Measurements from ENCODE around the gene ENPP7.

The ENPP7 gene

GRCh38 chr17:79695293-79695790 is 35.4 kb upstream of the ENPP7 start:
- TF ChIP-seq EGR1 (IDR thresholded peaks at IDR 0.05) = no peak
- TF ChIP-seq CEBPB (IDR thresholded peaks at IDR 0.05) = no peak
- no peak for TF ChIP-seq ZBTB7A (IDR thresholded peaks at IDR 0.05; ENCODE audit: low read depth)
- TF ChIP-seq FOXM1 (IDR thresholded peaks at IDR 0.05; ENCODE audit: borderline replicate concordance, low read depth) = no peak
- no peak for TF ChIP-seq TCF12 (IDR thresholded peaks at IDR 0.05; ENCODE audit: low read depth)
- TF ChIP-seq, protein P1, sequence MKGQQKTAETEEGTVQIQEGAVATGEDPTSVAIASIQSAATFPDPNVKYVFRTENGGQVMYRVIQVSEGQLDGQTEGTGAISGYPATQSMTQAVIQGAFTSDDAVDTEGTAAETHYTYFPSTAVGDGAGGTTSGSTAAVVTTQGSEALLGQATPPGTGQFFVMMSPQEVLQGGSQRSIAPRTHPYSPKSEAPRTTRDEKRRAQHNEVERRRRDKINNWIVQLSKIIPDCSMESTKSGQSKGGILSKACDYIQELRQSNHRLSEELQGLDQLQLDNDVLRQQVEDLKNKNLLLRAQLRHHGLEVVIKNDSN (IDR thresholded peaks at IDR 0.05) = no peak
- no peak for TF ChIP-seq EP300 (IDR thresholded peaks at IDR 0.05; ENCODE audit: borderline replicate concordance)
- TF ChIP-seq TEAD4 (IDR thresholded peaks at IDR 0.05) = no peak
- no peak for TF ChIP-seq TAF1 (IDR thresholded peaks at IDR 0.05; ENCODE audit: low read depth)
- TF ChIP-seq CREB1 (IDR thresholded peaks at IDR 0.05; ENCODE audit: low read depth) = no peak
- no peak for TF ChIP-seq YY1 (IDR thresholded peaks at IDR 0.05; ENCODE audit: low read depth)
- TF ChIP-seq REST (IDR thresholded peaks at IDR 0.05; ENCODE audit: low read depth) = no peak

DNA sequence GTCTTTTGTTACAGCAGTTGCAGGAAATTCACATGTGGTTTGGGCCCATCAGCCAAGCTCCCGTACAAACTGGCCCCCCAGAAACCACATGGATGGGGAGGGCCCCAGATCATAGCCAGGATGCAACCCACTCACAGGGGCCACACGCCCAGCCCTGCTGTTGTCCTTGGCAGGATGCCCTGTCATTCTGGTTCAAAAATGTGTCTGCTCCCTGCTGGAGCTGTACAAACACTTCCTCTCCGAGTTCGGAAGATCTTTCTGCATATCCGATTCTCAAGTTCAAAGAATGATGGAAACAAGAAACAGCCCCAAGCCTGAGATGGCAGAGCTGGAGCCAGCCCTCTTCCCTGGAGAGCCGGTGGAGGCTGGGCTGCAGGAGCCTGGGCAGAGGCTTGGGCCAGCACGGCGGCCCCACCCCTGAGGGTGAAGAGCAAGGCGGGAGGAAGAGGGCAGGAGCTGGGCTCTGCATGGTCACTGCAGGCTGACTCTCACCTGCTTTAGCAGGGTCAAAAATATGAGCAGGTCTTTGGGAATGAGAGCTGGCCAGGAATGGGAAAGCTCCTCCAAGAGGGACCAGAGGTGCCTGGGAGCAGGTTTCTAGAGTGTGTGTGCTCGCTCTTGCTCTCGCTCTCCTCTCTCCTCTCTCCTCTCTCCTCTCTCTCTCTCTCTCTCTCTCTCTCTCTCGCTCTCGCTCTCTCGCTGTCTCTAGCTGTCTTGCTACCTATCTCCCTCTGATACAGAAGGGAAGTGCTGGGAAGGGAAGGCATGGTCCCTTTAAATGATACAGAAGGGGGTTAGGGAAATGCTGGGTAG is 34.7 kb upstream of the ENPP7 start:
- TF ChIP-seq EGR1 (IDR thresholded peaks at IDR 0.05) (no peak), ZBTB7A (IDR thresholded peaks at IDR 0.05; ENCODE audit: low read depth) (no peak), NFIC (IDR thresholded peaks at IDR 0.05) (no peak), REST (IDR thresholded peaks at IDR 0.05; ENCODE audit: low read depth) (no peak), FOXM1 (IDR thresholded peaks at IDR 0.05; ENCODE audit: borderline replicate concordance, low read depth) (no peak), TCF12 (IDR thresholded peaks at IDR 0.05; ENCODE audit: low read depth) (no peak), CREB1 (IDR thresholded peaks at IDR 0.05; ENCODE audit: low read depth) (no peak), RAD21 (IDR thresholded peaks at IDR 0.05; ENCODE audit: low read depth) (no peak), YY1 (IDR thresholded peaks at IDR 0.05; ENCODE audit: low read depth) (no peak), TAF1 (IDR thresholded peaks at IDR 0.05; ENCODE audit: low read depth) (no peak), EP300 (IDR thresholded peaks at IDR 0.05; ENCODE audit: borderline replicate concordance) (no peak), CEBPB (IDR thresholded peaks at IDR 0.05) (no peak)
- TF ChIP-seq, protein P1 (IDR thresholded peaks at IDR 0.05) = no peak

- TF ChIP-seq ZBTB7A (IDR thresholded peaks at IDR 0.05; ENCODE audit: low read depth) (no peak), FOXM1 (IDR thresholded peaks at IDR 0.05; ENCODE audit: borderline replicate concordance, low read depth) (no peak), EP300 (IDR thresholded peaks at IDR 0.05; ENCODE audit: borderline replicate concordance) (no peak), NFIC (IDR thresholded peaks at IDR 0.05) (no peak), RAD21 (IDR thresholded peaks at IDR 0.05; ENCODE audit: low read depth) (no peak), TAF1 (IDR thresholded peaks at IDR 0.05; ENCODE audit: low read depth) (no peak)
- TF ChIP-seq, protein P1 (IDR thresholded peaks at IDR 0.05) = no peak
- TF ChIP-seq, protein P2, sequence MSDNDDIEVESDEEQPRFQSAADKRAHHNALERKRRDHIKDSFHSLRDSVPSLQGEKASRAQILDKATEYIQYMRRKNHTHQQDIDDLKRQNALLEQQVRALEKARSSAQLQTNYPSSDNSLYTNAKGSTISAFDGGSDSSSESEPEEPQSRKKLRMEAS (IDR thresholded peaks at IDR 0.05) = no peak
Measured at GRCh38 chr17:79696610-79696982, 34.1 kb upstream of the ENPP7 start.

- TF ChIP-seq, protein P2 (IDR thresholded peaks at IDR 0.05) = no peak
- no peak for TF ChIP-seq CREB1 (IDR thresholded peaks at IDR 0.05; ENCODE audit: low read depth)
- TF ChIP-seq EGR1 (IDR thresholded peaks at IDR 0.05) = no peak
- no peak for TF ChIP-seq TEAD4 (IDR thresholded peaks at IDR 0.05)
- no peak for TF ChIP-seq RAD21 (IDR thresholded peaks at IDR 0.05; ENCODE audit: low read depth)
- no peak for TF ChIP-seq YY1 (IDR thresholded peaks at IDR 0.05; ENCODE audit: low read depth)
- TF ChIP-seq TCF12 (IDR thresholded peaks at IDR 0.05; ENCODE audit: low read depth) = no peak
- TF ChIP-seq ZBTB7A (IDR thresholded peaks at IDR 0.05; ENCODE audit: low read depth) = no peak
- TF ChIP-seq FOXM1 (IDR thresholded peaks at IDR 0.05; ENCODE audit: borderline replicate concordance, low read depth) = no peak
- TF ChIP-seq NFIC (IDR thresholded peaks at IDR 0.05) = no peak
- TF ChIP-seq TAF1 (IDR thresholded peaks at IDR 0.05; ENCODE audit: low read depth) = no peak
- no peak for TF ChIP-seq EP300 (IDR thresholded peaks at IDR 0.05; ENCODE audit: borderline replicate concordance)
- TF ChIP-seq REST (IDR thresholded peaks at IDR 0.05; ENCODE audit: low read depth) = no peak
- TF ChIP-seq, protein P1 (IDR thresholded peaks at IDR 0.05) = no peak
- no peak for TF ChIP-seq CEBPB (IDR thresholded peaks at IDR 0.05)
Measured at GRCh38 chr17:79698146-79698846, 32.4 kb upstream of the ENPP7 start.

All from Ishikawa (cell line).